Liver (tissue), 3 donors: ENCODE data around the gene NXPE1.

Experiments
- CTCF ChIP-seq: fragments of 150-350 bp; IDR thresholded peaks from 2 replicates; pipeline ENCODE4 v1.5.1; 2017; ENCODE audit warnings: improper control_type of control experiment, low read depth, low read length; ENCODE audit not compliant: missing input control
- EGR1 ChIP-seq, 2 donors: IDR thresholded peaks; 2 replicates each; pipeline ENCODE4 v1.6.1; 2016 to 2018; ENCODE audit warnings: antibody characterized with exemption in 2 of 2, low read depth in 2 of 2
- HNF4A ChIP-seq, 2 donors: conservative IDR thresholded peaks; 2 replicates each; pipeline ENCODE4 v1.6.1; 2016; ENCODE audit warnings: antibody characterized with exemption in 2 of 2, mild to moderate bottlenecking in 2 of 2
- MAX ChIP-seq: IDR thresholded peaks from 2 replicates; pipeline ENCODE4 v1.6.1; 2016; ENCODE audit warnings: antibody characterized with exemption
- RAD21 ChIP-seq, 2 donors: IDR thresholded peaks; 2 replicates each; pipeline ENCODE4 v1.6.1; 2016; ENCODE audit warnings: antibody characterized with exemption in 2 of 2, mild to moderate bottlenecking in 2 of 2
- SP1 ChIP-seq: IDR thresholded peaks from 2 replicates; pipeline ENCODE4 v1.6.1; 2018; ENCODE audit warnings: antibody characterized with exemption, mild to moderate bottlenecking
- YY1 ChIP-seq: IDR thresholded peaks from 2 replicates; pipeline ENCODE4 v1.6.1; 2016; ENCODE audit warnings: antibody characterized with exemption, mild to moderate bottlenecking
- donor health status: healthy.
- donor health status: healthy.

- TF ChIP-seq CTCF (no peak), SP1 (no peak), EGR1 (IDR thresholded peaks at IDR 0.05; ENCODE audit: low read depth in 2 of 2) (no peak), MAX (no peak), HNF4A (conservative IDR thresholded peaks at IDR 0.05) (no peak), RAD21 (IDR thresholded peaks at IDR 0.05) (no peak), YY1 (no peak)
These were observed 48.2 kb upstream of the NXPE1 start for GRCh38 chr11:114607753-114608459.
